ENCODE measurements around the gene DYRK1A.

DNA sequence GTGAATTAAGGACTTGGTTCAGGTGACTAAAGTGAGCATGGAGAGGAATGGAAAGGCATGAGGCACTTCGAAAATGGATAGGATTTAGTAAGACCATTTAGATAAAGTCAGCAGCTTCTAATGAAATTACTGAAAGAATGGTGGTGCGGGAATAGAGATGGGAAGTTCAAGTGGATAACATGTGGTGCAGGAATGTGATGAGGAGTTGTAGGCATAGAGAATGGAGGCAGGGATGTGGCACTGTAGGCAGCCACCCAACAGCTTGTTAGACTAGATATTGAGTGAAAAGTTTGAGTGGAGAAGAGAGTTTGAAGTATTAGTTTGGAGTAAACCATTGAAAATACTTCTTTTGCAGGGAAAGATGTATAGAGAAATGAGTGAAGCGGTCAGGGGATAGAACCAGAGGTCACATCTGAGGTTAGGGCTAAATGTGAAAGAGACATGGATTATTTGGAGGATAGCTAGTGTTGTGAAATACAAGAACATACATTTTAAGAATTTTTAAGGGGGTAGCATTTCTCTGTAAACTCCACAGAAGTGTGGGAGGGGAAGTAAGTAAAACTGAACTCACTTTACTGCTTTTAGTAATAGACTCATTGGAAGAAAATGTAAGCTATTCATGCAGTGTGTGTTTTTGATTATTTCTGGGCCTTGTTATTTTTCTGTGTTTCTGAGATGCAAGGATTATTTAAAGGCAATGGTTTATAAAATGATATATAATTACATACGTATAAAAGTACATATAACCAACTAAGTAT lies 46.2 kb downstream of the DYRK1A start:
- TF ChIP-seq ZNF296 (CRISPR knock-in tag; conservative IDR thresholded peaks at IDR 0.05): no peak
- no peak for TF ChIP-seq POLR2A (IDR thresholded peaks at IDR 0.05; ENCODE audit: insufficient read depth in 1 of 2, low read depth in 2 of 2, low read length in 2 of 2)
- no peak for TF ChIP-seq SMC3 (IDR thresholded peaks at IDR 0.05; ENCODE audit: low read length)
